Gastrocnemius medialis (tissue), 4 donors: Measurements from ENCODE around the gene PRRT3.
"Not testable (repeated sequence)": the region's sequence is repeated elsewhere in the genome, so short reads cannot be mapped to it uniquely, and the experiment has no call there.

ENCODE experiments used
- CTCF ChIP-seq, 5 experiments: fragments of 450-650 bp in 3 of 5; fragments of 200-600 bp in 2 of 5; sonication (generic) in 2 of 5; IDR thresholded peaks in 4 of 5; conservative IDR thresholded peaks in 1 of 5; 1 replicate in 4 of 5; 2 replicates in 1 of 5; pipeline ENCODE4 v1.5.1; 2016 to 2019; ENCODE audit warnings: antibody characterized with exemption in 5 of 5, mild to moderate bottlenecking in 3 of 5, moderate library complexity in 3 of 5
- POLR2A ChIP-seq, 2 donors: fragments of 450-650 bp; IDR thresholded peaks; one replicate each; pipeline ENCODE4 v1.6.1; 2017; ENCODE audit warnings: antibody characterized with exemption in 2 of 2, mild to moderate bottlenecking in 2 of 2, moderate library complexity in 2 of 2

- not testable (repeated sequence) for TF ChIP-seq POLR2A (IDR thresholded peaks at IDR 0.05); CTCF (IDR thresholded peaks at IDR 0.05 in 4 of 5, conservative IDR thresholded peaks at IDR 0.05 in 1 of 5)
Measured at GRCh38 chr3:9896755-9897407, 55.3 kb downstream of the PRRT3 start.
